NCI-H2081 (cell line): ENCODE data around the gene RBKS.
"Not testable (repeated sequence)": the region's sequence is repeated elsewhere in the genome, so short reads cannot be mapped to it uniquely, and the experiment has no call there.

Experiments used
- DNase-seq, 2 experiments: peaks; one replicate each; lab custom pipeline; 2025; lab: John Stamatoyannopoulos, UW

RBKS gene

DNA sequence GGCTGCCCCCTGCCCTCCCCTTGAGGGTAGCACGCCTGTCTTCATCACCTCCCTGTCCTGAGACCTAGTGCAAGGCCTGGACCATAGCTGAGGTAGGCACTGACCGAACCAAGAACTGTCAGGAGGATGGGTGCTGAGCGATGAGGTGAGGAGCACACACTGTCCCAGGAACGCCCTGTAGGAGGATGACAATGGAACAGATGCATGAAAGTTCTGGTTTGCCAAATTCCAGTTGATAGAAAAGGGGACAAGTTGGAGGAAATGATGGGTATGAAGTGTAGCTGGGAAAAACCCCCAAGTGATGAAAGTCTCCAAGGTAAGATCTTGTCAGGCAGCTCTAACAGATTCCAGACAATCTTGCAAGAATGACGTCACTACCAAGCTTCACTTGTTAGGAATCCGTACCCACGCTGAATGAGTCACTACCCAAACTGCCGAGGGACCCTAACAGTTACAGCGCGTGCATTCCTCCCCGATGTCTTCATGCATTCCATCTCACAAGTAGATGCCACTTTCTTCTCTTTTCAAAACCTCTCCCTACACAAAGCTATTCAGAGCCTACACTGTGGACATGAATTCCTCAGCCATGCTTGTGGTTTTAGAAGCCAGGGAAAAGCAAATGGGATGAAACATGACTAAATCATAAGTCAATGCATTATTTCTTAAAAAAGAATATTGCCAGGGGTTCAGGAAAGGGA is 91.1 kb downstream of the RBKS start:
- DNase-seq = no peak

DNA sequence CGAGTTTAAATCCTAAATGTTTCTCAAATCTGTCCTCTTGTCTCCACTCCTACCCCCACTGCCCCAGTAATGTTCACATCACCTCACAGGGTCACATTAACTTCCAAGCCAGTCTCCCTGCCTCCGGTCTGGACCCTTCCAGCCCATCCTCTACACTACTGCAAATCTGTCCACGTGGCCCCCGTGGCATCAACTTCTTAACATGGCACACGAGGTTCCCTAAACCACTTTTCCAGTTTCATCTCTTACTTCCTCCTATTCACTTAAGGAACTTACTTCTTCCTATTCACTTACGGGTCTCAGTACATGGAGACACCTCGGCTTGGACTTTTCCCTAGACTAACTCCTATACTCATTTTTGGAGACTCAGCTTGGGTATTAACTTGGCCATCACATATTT is 91.7 kb downstream of the RBKS start:
- DNase-seq = no peak

DNA sequence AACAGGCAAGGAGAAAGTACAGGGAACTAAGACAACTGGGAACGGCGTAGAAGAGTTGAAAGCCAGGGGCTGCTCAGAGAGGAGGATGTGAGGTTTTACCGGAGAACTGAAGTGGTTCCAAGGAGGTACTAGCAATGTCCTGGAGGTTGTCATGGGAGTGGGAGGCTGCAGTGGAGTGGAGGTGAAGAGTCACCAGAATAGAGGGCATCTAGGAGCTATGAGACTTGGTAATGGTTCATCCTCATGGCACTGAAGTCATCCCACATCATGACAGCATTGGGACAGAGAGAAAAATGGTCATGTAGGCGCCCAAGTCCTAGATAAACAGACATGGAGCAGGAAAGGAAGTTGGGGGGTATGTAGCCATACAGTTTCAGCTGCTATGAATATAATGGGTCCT is 92.3 kb downstream of the RBKS start:
- DNase-seq = no peak

DNA sequence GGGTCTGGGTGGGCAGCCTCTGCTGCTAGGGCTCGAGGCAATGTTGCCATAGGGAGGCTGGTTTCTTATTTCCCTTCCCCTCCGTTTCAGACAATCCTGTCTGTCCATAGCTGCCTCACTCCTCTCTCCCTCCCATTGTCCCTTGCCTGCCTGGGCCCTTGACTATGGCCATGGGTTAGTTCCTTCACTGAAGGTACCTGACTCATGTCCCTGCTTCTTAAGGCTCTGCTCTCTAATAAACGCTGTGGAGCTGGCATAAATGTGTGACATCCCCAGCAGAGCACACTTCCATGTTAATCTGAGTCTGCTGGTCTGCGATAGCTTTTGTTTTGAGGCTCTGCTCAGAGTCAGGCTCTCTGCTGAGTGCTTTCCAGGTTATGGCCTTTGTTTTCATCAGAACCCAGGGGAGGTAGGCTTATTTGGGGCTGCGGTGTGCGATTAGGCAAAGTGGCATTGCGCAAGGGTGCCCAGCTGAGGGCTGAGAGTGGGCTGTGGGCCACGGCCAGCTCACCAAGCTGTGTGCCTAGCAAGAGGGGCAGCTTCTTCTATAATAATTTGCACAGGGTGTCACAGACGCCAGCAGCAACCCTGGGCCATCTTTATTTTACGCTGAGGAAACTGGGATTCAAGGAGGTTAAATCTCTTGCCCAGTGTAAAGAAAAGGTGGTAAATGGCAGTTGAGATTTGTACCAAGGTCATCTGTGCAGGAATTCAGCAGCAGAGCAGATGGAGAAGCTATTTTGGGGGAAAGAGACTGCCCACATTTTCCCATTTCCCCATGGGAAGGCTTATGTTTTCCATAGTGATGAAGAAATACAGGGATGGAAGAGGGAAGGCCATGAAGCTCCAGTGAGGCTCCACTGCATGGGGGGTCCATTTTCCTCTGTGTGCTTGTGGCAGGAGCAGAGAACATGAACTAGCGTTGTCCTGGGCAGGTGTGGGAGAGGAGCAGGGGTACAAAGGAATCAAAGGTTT is 93.1 kb downstream of the RBKS start:
- no peak for DNase-seq

DNA sequence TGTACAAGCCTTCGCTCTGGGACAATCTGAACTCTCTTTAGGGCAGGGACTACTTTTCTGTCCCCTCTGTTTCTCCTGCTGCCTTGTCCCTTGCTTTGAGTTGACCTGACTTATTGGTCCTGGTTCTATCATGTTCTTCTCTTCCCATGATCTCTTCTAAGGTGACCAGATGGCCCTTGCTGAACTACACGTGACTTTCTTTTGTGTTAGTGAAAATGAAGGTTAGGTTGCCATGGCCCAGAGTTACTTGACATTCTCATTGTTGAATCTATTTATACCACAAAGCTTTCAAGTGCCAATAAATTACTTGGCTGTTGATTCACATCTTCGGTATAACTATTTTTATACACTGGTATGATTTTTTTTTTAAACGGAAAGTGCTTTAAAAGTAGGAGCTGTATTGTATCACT is 94.3 kb downstream of the RBKS start:
- DNase-seq = no peak

DNA sequence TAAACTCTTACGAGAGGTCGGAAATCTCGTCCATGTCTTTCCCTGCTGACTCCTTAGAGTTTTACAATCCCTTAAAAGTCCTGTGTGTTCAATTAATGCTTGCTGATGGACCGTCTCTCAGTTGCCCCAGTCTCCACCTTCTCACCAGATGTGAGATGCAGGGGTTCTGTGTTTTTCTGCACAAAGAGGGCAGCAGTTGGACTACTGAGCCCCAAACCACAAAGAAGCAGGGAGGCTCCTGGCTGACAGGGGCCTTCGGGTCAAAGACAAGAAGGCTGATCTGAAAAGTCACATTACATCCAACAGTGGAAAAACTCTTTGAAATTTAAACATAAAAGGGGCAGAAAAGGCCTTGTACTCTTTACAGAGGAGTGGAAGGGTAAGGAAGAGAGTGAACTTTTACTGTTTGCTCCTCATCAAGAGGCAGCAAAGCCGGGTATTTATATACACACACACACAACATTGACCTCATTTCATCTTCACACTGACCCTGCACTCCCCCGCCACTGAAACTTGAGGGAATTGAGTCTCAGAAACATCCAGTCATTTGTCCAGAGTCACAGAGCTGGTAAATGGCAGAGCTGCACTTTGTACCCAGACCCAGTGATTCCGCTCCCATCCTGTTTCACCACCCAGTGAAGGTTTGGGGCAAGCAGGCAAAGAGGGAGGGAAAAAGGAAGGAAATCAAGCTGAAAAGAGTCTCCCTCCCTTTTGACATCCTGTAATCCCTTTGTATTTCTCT is 94.9 kb downstream of the RBKS start:
- DNase-seq = no peak

DNA sequence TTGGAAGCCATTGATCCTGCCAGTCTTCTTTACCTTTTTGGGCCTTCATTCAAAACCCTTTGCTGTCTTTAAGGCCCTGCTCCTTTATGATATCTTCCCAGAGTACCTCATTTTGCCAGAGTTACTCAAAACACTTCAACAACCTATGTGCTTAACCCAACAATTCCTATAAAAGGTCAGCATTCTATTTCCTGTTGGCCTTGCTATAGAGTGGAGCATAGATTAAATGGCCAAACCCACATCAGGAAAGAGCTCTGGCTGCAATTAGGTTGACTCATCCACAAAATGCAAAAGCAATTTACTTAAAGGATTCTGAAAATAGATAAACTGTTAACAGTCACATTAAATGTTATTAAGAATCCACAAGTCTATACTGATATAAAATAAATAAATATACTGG is 97.4 kb downstream of the RBKS start:
- no peak for DNase-seq

DNA sequence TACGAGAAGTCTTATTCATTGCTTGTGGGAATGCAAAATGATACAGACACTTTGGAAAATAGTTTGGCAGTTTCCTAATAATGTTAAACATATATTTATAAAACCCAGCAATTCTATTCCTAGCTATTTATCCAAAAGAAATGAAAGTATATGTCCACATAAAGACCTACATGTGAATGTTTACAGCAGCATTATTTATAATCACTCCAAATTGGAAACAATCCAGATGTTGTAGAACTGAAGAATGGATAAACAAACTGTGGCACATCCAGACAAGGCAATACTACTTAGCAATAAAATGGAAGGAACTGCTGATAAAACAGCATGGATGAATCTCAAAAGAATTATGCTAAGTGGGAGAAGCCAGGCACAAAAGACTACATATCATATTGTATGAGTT is 99.4 kb downstream of the RBKS start:
- no peak for DNase-seq

DNA sequence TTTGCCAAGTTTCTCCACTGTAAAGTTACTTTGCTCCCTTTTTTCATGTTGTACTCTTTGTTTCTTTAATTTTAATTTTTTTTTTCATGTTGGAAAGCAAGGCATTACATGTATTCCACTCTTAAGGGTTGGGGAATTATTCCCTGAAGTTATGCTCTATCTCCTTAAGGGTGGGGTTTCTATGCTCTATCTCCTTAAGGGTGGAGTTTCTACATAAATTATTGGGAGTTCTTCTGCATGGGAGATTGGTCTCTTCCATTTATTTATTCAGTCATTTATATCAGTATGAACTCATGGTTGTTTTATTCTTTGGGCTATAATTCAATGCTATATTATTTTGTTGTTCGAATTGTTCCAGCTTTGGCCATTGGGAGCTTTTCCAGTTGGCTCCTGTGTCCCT is 107.5 kb downstream of the RBKS start:
- DNase-seq = no peak

DNA sequence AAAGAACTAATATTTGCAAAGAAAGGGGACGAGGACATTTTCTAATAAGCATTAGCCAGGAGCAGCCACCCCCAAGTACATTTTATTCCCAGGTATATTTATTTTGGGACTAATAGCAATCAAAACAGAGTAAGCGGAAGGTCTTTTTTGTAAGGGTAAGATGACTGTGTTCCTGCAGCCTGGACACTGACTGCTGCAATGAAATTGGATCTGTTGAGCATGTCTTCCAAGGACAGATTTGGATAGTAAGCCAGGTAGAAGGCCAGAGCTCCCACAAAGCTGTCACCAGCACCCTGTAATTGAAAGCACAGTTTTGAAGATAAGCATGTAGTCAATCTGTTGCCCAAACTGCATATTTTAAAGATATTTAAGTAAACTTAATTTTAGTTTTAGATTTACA is 108.7 kb downstream of the RBKS start:
- DNase-seq = no peak

DNA sequence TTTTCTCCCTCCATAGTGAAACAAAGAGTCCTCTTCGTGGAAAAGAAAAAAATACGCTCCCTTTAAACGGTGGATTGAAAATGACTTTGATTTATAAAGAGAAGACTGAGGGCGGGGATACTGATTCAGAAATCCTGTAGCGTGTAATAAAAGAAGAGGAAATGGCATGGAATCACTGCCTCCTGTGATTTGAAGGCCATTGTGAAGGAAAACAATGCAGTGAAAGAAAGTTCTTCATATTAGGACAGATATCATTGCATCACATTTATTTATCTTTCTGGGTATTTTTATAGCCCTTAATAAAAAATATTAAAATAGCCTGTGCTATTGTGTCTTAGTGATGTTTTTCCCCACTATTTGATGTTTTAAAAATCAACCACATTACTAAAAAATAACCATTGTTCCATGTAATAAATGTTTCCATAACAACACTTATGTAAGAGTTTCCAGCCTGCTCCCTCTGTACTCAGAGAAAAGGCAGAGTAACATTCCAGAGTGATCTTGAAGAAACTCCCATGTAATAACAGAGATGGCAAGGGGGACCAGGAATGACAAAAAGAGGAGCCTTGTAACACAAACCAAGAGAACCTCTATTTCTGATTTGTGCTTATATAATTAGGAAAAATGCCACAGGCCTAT is 110.7 kb downstream of the RBKS start:
- DNase-seq = no peak

DNA sequence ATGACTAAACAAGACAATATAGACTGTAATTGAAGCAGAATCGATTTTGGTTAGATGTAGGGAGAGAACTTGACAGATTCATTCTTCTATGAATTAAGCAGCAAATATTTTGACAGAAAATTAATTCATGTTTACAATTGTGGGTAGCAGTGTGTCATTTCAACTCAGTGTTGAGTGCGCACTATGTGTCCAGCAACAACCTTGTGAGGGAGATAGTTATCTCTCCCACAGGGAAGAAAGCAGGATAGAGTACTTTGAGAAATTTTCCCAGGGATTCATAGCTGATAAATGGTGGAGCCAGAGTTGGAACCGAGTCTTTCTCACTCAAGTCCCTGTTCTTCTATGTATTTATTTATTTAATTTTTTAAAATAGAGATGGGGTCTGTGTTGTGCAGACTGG is 113.5 kb downstream of the RBKS start:
- no peak for DNase-seq

DNA sequence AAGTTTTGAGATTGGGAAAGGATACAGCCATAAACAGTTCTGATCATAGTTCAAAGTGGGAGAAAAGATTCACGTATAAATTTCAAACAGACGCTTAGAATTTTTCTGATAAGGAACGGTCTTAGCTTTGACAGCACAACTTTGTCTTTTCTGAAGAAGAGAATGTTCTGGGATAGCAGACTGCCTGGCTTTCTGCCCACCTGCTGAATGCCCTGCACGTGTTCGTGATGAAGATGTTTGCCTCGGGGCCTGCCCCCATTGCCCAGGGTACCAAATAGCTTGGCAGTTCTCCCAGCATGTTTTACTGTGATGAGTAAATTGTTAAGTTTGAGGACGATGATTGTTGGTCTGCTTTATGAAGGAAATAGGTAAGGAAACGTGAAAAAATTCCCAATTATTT is 114.1 kb downstream of the RBKS start:
- peak in 1 of 2 experiments; percentile 57 for DNase-seq

DNA sequence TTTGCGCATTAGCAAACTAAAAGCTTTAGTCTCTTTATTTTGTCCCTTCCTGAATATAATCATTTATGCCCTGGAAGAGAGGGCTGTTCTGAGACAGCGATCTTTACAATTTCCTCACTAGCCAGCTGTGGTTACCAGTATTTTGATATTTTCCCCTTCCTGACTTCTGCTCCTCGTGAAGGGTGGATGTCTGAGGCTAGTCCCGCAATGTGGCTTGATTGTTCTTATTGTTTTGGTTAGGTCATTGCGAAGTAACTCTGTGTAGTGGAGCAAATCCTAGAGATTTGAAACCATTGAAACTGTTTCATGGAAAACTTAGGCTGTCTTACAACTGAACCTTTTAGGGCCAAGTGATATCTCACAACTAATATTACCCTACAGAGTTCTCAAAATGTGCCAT is 116.2 kb downstream of the RBKS start:
- DNase-seq = no peak

DNA sequence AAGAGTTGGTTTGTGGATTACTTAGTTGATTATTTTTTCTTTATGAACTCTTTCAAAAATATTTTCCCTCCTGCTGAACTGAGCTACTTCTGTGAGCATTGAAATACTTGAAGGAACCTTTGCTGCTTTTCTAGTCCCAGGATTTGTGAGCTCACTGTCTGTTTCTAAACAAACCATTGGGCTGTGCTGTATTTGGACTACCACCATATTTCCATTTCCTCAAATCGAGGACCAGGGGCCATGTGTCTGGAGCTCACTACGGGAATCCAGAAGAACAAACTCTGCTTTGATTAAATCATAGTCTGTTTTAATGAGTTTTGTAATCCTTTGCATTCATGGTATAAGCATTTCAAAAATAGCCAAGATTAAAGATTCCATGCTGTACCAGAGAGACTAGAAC is 117.4 kb downstream of the RBKS start:
- no peak for DNase-seq

DNA sequence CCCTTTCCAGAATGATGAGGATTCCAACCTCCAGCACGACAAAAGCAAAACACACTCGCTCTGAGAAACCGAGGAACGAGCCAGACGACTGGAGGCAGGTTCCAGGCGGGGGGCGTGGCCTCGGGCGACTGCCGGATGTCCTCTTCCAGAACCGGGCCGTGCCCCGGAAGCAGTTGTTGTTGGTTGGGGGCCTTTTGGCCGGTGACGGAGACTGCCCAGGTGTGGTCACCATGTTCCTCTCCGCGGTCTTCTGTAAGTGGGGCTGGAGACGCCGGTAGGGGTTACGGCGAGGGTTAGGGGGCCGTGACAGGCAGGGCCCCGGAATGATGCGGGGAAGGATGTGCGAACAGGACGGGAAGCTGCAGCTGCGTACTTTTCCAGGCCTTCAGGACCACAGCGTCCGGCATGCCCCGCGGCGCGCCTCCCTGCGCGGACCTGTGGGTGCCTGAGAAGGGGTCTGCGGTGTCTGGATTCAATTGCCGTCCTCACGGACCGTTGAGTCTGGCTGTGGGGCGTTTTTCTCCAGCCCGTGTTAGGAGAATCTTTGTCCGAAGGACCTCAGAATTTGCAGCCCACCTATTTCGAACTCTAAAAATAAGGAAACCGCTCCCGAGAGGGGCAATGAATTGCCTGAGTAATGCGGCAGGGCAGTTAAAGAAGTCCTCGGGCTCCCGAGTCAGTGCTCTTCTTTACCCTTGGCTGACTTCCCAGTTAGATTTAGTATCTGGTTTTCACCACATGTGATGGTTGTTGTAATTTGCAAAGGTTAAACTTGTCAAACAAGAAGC is 118.4 kb downstream of the RBKS start, which contains the start of gene MRPL33:
Gene MRPL33 (plus strand): TSS at position 172 of the 788 bp plus-strand sequence. CDS start 59 bp downstream, at position 231.
- DNase-seq = peak; percentile 93 to 95

DNA sequence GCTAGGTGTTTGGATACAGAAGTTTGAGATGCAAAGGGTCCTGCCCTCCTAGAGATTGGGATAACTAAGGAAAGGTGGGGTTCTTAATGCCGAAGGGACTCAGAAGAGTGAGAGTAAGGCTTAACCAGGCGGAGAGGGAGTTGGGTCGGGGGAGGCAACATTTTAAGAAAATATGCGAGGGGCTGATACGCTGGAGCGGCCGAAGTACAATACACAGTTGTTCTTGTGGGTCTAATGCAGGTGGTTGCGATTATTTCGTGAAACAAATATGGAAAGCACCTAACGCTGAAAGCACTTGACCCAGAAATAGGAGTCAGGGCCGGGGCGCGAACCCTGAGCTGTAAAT is 119.0 kb downstream of the RBKS start:
- DNase-seq = no peak

DNA sequence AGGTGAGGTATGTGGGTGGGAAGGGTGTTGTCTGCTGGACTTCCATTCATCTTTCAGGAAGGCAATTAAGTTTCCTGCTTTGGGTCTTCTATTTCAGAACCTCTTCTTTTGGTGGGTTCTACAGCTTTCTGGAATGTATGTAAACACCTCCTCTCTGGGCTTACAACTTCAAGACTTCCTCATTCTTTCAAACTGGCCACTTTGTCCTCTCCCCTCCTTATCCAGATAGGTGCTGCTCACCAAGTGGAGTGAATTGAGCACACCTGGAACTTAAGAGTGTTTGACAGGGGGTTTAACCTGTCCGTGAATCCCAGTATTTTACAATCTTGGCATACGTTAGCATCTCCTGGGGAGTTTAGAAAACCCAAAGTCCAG is 123.9 kb downstream of the RBKS start:
- no peak for DNase-seq

DNA sequence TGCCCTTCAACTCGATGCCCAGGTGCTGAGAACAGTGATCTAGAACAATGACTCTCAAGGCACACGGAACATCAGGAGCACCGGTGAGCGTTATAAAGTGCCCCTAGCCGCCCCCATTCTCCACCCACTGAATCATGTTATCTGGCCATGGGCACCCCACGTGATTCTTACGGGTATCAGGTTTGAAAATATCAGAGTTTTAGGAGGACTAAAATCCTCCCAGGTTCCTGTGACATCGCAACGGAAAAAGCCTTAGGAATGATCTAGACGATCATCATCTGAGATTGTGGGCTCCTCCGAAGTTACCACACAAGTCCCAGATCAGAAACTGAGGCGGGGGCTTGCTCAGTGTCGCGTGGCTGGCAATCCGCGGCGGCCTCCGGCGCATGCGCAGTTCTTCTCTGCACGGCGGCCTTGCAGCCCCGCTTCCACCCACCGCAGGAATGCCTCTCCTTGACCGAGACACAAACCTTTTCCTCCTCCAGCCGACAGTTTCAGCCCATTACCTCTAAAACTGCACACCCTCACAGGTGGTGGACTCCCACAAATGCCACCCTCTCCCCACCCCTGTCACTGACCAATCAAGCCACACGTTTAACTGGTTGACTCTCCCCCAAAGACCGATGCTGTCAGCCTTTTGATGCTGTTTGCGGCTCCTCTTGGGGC is 124.4 kb downstream of the RBKS start:
- DNase-seq = no peak

DNA sequence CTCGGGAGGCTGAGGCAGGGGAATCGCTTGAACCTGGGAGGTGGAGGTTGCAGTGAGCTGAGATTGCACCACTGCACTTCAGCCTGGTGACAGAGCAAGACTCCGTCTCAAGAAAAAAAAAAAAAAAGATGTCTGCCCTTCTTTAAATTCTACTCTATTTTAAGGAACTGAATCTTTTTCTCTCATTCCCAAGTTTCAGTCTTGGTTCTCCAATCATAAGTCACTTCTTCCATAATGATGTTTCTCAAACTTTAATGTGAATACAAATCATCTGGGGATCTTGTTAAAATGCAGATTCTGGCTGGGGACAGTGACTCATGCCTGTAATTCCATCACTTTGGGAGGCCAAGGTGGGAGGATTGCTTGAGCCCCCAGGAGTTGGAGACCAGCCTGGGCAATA is 125.7 kb downstream of the RBKS start:
- DNase-seq = not testable (repeated sequence)

DNA sequence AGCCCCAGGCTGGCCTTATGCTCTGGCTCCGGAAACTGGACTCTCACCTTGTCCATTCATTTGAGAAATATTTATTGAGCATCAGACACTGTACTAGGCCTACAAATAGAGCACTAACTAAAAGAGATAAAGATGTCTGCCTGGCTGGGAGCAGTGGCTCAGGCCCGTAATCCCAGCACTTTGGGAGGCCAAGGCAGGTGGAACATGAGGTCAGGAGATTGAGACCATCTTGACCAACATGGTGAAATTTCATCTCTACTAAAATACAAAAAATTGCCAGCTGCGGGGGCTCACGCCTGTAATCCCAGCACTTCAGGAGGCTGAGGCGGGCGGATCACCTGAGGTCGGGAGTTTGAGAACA is 126.3 kb downstream of the RBKS start:
- no peak for DNase-seq
